HFFc6 (cell line): ENCODE measurements around the gene TAB3. TPM values are rescaled to one million over a fixed set of nuclear protein-coding genes. Genes with fewer than 3 reads are reported as not detected.

ENCODE experiments used
- DNase-seq: peaks from one replicate; pipeline ENCODE4 v3.0.0-alpha.2; 2018
- H3K27ac Mint-ChIP-seq: 2 replicates; pipeline ENCODE4 v1.8.0; 2020; ENCODE audit warnings: mild to moderate bottlenecking, mixed read lengths
- H3K27me3 Mint-ChIP-seq: 2 replicates; pipeline ENCODE4 v1.8.0; 2021; ENCODE audit warnings: mild to moderate bottlenecking, moderate library complexity, mixed read lengths; ENCODE audit not compliant: insufficient read depth
- H3K36me3 Mint-ChIP-seq: 2 replicates; pipeline ENCODE4 v1.8.0; 2021; ENCODE audit warnings: low read depth, mixed read lengths
- H3K4me1 Mint-ChIP-seq: 2 replicates; pipeline ENCODE4 v1.8.0; 2020; ENCODE audit warnings: low read depth, mixed read lengths
- H3K4me3 Mint-ChIP-seq: 2 replicates; pipeline ENCODE4 v1.8.0; 2020; ENCODE audit warnings: mild to moderate bottlenecking, moderate library complexity, mixed read lengths
- H3K9me3 Mint-ChIP-seq: 2 replicates; pipeline ENCODE4 v1.8.0; 2020; ENCODE audit warnings: mild to moderate bottlenecking, mixed read lengths
- total RNA-seq, 6 experiments: library from RNA; stranded (reverse); fragmentation: NEBNext Ultra II Directional; extraction: Animal tissue kit (Norgen Biotek cat#: 25700); gene quantifications; 2 replicates in 1 of 6; 3 replicates in 5 of 6; pipeline ENCODE4 v1.2.3, GENCODE V29; 2021
- TF ChIP-seq, protein P1 (sequence below): fragments of 200-600 bp; sonication (generic); IDR thresholded peaks from 2 replicates; pipeline ENCODE4 v1.5.0; 2021; ENCODE audit warnings: antibody characterized with exemption, mild to moderate bottlenecking

TAB3 gene
- total RNA-seq, 6 experiments from 2014 or later, result 9.6 to 11.9 (median 10.6) TPM

DNA sequence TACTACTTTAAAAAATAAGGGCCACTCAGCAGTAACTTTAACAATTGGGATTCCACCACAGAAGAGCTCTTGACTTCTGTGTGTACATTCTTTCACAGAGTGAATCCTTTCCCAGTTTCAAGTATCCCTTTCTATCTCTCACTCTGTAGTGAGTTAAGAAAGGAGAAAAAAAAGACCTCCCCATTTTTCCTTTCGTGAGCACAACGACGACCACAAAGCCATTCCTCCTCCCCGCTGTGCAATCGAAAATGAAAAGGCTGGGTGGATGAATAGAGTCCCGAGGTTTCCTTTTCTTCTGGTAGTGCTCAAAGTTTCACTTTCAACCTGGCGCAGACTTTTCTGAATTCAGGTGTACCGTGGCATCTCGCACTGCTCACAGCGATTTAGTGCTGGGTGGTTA is 58.0 kb downstream of the TAB3 start:
- no peak for DNase-seq
- H3K36me3 Mint-ChIP-seq, result no peaks in the 10 kb centered on the region
- no peak overlapping the region for H3K4me3 Mint-ChIP-seq
- TF ChIP-seq, protein P1, sequence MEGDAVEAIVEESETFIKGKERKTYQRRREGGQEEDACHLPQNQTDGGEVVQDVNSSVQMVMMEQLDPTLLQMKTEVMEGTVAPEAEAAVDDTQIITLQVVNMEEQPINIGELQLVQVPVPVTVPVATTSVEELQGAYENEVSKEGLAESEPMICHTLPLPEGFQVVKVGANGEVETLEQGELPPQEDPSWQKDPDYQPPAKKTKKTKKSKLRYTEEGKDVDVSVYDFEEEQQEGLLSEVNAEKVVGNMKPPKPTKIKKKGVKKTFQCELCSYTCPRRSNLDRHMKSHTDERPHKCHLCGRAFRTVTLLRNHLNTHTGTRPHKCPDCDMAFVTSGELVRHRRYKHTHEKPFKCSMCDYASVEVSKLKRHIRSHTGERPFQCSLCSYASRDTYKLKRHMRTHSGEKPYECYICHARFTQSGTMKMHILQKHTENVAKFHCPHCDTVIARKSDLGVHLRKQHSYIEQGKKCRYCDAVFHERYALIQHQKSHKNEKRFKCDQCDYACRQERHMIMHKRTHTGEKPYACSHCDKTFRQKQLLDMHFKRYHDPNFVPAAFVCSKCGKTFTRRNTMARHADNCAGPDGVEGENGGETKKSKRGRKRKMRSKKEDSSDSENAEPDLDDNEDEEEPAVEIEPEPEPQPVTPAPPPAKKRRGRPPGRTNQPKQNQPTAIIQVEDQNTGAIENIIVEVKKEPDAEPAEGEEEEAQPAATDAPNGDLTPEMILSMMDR, result no peak
- no peaks in the 10 kb centered on the region for H3K9me3 Mint-ChIP-seq
- H3K27me3 Mint-ChIP-seq, result no peaks in the 10 kb centered on the region
- H3K4me1 Mint-ChIP-seq, result no peaks in the 10 kb centered on the region
- H3K27ac Mint-ChIP-seq, result no peak overlapping the region

DNA sequence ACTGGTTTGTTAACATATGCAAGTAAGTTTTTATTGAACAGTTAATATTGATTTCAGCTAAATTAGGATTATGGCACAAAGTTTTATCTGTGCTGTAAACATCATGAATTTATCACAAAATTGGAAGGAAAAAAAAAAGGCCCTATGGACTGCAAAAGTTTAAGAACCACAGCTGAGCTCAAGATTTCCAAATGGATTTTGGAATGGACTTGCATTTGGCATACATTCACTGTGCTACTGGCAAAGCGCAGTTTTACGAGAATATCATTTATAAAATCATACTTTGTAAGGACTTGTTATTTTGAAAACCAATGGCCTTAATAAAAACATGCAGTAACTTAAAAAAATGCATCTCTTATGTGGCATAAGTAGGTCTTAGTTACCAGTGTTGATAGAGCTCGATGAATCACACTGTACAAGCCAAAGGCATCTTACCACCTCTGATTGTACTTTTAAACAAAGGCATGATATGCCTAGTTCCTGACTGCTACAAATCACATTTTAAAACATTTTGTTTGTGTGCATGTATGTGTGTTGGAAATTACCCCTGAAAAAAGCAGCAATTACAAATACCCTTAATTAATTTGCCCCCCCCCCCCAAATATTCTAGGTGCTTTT is 58.6 kb downstream of the TAB3 start:
- Mint-ChIP-seq H3K4me1 (no peaks in the 10 kb centered on the region), H3K36me3 (no peaks in the 10 kb centered on the region), H3K27me3 (no peaks in the 10 kb centered on the region), H3K27ac (no peak overlapping the region), H3K4me3 (no peak overlapping the region), H3K9me3 (no peaks in the 10 kb centered on the region)
- TF ChIP-seq, protein P1, result no peak
- DNase-seq, result no peak

DNA sequence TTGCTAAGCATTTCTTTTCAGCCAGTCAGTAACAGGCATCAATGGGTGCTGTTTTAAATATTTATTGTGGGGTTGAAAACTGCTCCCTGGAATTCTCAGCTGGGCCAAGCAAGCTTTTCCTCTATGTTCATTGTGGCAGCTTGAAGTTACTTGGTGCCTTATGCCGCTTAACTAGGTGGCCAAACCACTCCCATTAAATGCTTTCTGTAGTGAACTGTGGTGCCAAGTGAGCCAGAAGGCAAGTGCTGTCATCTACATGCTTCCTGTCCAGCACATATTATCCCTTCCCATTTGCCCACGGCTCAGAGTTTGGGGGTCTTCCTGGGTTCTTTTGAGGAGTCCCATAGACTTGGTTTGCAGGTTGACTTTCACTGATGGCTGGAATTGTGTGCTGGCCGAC is 64.8 kb downstream of the TAB3 start:
- no peak for DNase-seq
- H3K4me3 Mint-ChIP-seq, result peak overlapping the region; percentile 43; the same call in 1 of the 2 replicates
- no peaks in the 10 kb centered on the region for H3K9me3 Mint-ChIP-seq
- H3K27me3 Mint-ChIP-seq, result peaks cover 4% of the 10 kb centered on the region; the same call in 1 of the 2 replicates
- H3K27ac Mint-ChIP-seq, result no peak overlapping the region
- peaks cover 6% of the 10 kb centered on the region for H3K4me1 Mint-ChIP-seq
- no peaks in the 10 kb centered on the region for H3K36me3 Mint-ChIP-seq
- TF ChIP-seq, protein P1, result no peak

DNA sequence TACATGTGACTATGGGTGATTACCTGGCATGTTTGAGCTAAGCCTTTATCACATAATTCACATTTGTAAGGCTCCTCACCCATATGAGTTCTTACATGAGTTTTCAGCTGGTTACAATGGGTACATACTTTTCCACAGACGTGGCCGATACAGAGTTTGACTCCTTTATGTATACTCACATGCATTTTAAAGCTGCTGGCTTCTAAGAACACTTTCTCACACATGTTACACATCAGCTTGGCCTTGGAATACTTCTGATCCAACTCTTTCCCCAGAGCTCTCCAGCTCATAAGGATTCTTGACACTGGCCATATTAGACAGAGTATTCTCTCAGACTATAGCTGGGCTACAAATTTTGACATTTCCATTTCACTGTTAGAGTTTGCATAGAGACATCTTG is 66.3 kb downstream of the TAB3 start:
- peaks cover 6% of the 10 kb centered on the region; the same call in 1 of the 2 replicates for H3K27me3 Mint-ChIP-seq
- no peaks in the 10 kb centered on the region for H3K36me3 Mint-ChIP-seq
- H3K9me3 Mint-ChIP-seq, result no peaks in the 10 kb centered on the region
- H3K4me3 Mint-ChIP-seq, result no peak overlapping the region
- peaks cover 6% of the 10 kb centered on the region for H3K4me1 Mint-ChIP-seq
- no peak for DNase-seq
- no peak overlapping the region for H3K27ac Mint-ChIP-seq
- TF ChIP-seq, protein P1, result no peak

DNA sequence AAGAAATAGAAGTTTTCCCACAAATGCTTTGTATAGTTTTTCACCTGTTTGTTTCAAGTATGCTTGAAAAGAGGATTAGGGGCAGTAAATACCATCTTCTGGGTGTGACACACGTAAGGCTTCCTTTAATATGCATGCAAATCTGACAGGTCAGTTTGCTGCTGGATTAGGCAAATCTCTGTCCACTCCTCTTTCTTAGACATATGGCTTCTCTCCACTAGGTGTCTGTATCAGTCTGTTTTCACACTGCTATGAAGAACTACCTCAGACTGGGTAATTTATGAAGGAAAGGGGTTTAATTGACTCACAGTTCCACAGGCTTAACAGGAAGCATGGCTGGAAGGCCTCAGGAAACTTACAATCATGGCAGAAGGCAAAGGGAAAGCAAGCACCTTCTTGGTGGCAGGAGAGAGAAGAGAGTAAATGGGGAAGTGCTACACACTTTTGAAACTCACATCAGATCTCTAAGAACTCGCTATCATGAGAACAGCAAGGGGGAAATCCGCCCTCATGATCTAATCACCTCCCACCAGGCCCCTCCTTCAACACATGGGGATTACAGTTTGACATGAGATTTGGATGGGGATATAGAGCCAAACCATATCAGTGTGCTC is 66.9 kb downstream of the TAB3 start:
- H3K4me3 Mint-ChIP-seq, result no peak overlapping the region
- peaks cover 6% of the 10 kb centered on the region; the same call in 1 of the 2 replicates for H3K27me3 Mint-ChIP-seq
- H3K36me3 Mint-ChIP-seq, result no peaks in the 10 kb centered on the region
- H3K27ac Mint-ChIP-seq, result no peak overlapping the region
- peaks cover 6% of the 10 kb centered on the region for H3K4me1 Mint-ChIP-seq
- TF ChIP-seq, protein P1, result peak; percentile 22; the same call in 1 of the 2 replicates
- H3K9me3 Mint-ChIP-seq, result no peaks in the 10 kb centered on the region
- DNase-seq, result peak; percentile 1
